ENCODE data around the gene TP53RK.

TP53RK gene

GRCh38 chr20:46657137-46657536 is 32.1 kb downstream of the TP53RK start:
- no peak for DNase-seq

- peak; percentile 10 for DNase-seq
These were observed 36.5 kb downstream of the TP53RK start for GRCh38 chr20:46652699-46653098.

GRCh38 chr20:46651091-46651962 is 37.9 kb downstream of the TP53RK start, which contains the start of gene SLC13A3:
Gene SLC13A3 (minus strand): TSS chr20:46651459. CDS start chr20:46651421, 38 bp downstream.
- no peak for DNase-seq

DNA sequence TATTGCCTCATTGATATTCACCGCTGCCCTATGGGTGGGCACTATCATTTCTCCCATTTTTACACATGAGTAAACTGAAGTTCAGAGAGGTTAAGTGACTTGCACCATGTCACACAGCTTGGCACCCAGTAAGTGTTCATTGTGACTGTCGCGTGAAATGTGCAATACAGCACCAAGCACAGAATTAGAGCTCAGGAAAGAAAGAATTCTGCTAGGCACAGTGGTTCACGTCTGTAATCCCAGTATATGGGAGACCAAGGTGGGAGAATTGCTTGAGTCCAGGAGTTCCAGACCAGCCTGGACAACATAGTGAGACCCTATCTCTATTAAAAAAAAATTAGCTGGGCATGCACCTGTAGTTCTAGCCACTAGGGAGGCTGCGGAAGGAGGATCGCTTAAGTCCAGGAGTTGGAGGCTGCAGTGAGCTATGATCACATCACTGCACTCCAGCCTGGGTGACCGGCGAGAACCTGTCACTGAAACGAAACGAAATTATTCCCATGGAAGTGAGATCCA is 38.6 kb downstream of the TP53RK start:
- no peak for DNase-seq

DNA sequence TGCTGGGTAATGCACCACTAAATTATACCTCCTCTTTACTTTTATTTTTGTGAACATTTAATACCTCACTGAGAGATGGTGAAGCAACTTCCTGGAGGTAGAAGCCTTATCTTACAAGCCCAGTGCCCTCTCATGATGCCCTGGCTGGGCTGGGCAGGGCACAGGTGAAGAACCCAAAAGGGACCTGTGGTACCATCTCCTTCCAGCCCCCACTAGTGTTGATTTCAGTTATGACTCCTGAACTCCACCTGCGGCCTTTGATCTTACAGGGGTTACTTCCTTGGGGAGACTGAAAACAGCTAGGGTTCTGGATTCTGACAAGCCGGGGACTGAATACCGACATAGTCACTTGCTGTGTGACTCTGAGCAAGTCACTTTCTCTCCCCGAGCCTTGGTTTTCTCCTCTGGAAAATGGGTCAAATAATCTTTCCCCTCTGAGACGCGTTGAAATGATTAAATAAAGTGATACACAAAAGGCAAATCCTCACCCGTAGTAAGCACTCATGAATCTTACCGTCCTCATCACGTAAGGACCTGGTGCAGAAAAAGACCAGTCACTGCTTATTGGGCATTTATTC is 39.2 kb downstream of the TP53RK start:
- DNase-seq: no peak

- no peak for DNase-seq
These were observed 39.6 kb downstream of the TP53RK start for GRCh38 chr20:46649650-46649949.

DNA sequence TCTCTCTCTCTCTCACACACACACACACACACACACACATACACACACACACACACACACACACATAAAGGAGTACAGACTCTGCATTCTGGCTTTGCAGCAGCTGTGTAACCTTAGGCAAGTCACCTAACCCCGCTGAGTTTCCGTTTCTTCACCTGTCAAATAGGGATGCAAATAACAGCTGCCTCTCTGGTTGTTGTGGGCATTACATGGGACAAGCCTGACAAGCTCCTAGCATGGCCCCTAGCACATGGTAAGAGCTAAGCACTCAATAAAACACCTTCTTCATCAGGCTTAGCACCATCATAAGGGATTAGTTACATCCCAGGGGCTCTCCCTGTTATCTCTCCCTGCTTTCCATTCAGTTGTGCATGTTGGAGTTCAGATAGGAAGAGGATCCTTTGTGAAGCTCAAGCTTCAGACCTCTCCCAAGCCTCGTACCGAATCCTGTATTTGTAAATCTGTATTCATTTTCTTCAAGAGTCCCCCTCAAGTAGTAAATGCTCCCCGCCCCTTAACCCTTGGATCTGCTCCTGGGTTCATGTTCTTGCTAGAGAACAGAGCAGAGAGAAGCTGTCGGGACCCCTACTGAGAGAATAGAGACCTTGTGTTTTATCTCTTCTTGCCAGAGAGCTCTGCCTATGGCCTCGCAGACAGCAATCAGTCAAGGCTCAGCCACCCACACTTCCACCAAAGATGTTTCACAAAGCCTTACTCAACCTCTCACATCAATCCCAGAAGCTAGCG is 40.2 kb downstream of the TP53RK start:
- no peak for DNase-seq

DNA sequence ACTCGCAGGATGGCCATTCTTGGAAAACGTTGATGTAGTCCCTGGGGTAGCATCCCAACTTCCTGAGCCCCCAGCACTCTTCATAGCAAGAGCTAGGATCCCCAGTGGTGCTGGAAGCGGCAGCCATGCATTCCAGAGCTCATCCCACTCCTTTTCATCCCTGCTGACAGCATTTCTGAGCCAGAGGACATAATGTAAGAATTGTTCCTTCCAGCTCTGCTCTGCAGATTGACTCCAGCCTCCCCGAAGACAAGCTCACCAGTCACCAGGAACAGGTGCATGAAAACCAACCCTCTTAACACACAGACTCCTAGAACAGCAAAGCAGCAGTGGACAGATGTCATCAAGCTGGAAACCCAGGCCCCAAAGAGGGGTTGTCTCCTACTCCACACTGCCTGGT is 41.8 kb downstream of the TP53RK start:
- no peak for DNase-seq

DNA sequence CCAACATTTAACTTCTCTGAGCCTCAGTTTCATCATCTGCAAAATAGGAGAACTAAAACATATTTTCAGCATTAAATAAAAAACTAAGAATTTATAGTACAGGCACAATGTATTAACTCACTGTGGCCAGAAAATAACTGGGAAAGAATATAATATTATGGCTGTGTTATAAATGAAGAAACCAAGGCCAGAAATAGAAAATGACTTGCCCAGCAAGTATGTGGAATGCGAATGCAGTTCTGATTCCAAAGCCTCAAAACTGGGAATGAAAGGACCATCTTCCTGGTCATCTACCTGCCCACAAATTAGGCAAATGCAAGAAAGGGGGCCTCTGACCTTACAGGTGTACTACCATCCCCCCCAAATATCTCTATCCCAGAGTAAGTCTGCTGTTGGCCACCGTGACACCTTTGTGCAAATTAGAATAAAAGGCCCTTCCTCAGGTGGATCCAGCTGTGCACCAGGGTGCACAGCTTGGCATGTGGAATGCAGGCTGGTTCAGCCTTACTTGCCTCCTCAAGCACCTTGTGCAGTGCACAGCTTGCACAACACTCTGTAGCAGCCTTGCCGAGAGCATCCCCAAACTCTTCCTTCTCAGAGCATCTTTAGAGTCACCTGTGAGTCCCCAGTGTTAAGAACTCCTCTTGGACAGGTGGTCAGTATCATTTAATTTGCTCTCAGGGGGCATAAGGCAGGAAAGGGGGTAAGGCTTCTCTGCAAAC is 42.4 kb downstream of the TP53RK start:
- DNase-seq: peak; percentile 11

GRCh38 chr20:46646122-46646521 is 43.1 kb downstream of the TP53RK start:
- no peak for DNase-seq

DNA sequence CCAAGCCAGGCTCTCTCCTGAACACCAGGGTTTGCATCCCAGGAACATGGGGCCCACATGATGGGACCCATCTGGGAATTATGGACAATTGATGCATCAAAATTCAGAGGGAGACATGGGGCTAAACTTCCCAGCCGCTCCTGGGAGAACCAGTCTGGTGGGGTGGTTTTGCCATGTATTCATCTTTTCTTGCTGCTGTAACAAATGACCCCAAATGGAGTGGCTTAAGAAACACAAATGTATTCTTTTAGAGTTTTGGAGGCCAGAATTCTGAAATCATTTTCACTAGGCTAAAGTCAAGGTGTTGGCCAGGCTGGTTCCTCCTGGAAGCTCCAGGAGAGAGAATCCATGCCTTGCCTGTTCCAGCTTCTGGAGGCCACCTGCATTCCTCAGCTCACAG is 44.5 kb downstream of the TP53RK start:
- no peak for DNase-seq

GRCh38 chr20:46644160-46644559 is 45.1 kb downstream of the TP53RK start:
- no peak for DNase-seq

DNA sequence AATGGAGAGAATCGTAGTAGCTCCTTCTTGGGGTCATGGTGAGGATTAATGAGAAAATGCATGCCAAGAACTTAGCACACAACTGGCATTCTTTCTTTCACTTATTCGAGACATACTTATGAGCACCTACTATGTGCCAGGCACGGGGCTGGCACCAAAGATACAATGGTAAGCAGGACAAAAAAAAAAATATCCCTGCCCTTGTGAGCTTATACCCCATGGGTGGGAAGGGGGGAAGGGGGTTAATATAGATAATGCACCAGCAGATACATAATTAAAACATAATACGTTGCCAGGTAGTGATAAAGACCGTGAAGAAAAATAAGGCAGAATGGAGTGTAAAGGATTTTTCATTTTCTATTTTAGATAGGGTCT is 46.3 kb downstream of the TP53RK start:
- no peak for DNase-seq

DNA sequence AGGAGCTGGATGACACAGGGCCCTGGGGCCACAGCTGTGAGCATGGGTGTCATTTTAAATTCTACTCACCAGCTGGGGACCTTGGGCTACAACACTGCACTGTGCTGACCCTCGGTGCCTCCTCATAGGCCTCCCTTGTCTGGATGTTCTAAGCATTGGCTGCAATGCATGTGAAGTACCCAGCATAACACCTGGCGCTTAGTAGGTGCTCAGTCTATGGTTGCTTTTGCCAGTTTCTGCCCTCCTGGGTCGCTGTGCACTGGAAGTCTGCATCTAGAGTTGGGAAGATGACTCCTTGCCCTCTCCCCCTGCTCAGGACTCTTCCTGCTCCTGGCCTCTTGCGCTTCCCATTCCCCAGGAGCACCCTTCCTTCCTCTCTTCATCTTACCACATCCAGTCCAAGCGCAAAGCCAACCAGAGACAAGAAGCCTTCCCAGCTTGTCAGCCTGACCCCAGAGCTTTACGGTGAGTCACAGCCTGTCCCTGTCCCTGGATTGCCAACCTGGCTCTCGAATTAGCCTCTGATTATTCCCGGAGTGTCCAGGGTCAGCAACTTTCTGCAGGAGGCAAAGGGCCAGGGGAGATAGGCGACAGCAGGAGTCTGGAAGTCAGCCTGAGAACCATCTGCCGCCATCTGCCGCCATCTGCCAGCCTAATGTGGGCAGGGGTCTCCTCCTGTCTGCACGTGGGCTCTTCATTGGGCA is 46.8 kb downstream of the TP53RK start:
- no peak for DNase-seq

- no peak for DNase-seq
These were observed 47.8 kb downstream of the TP53RK start for GRCh38 chr20:46641424-46641823.

DNA sequence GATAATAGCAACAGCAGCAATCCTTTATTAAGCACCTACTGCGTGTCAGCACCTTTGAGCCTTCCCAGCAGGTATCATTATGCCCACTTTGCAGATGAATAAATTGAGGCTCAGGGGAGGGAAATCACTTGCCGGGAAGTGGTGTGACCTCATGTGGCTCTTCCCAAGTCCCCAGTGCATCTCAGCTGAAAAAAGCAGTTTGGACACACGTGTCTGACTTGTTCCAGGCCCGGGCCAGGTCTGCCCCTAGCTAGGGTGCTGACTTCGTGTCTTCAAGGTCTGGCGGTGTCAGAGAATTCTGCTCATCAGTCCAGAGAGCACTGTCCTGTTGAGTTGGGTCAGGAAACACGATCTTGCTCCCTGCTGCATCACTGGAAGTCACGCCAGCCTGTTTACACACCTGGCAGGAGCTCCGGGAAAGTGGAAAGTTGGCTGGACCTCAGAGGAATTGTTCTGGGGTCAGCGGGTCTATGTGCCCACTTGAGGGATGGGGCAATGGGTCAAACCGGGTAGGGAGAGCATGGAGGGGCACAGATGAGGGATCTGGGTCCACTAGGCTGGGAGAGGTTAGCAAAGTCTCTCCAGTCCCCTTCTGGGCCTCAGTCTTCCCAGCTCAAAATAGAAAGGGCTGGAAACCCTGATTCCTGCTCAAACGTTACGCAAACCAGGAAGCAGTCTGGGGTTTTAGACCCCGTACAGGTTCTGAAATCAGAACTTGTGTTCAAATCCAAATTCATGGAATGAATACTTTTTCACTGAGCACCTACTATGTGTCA is 48.5 kb downstream of the TP53RK start:
- no peak for DNase-seq

DNA sequence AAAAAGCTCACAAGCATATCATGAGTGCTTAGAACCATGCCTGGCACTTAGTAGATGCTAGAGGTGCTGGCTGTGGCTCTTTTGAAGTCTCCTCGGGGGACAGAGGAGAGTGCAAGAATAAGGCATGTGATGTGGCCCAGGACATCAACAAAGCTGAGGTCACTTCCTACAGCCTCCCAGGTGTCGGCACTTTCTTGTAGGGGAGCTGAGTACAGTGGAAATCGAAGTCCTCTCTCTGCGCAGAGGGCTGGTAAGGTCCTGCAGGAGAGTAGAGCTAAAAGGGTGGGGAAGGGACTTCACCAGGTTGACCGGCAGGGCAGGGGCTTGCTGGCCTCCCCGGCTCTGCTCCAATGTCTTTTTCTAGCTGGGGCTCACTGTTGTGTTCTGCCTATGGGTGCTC is 49.2 kb downstream of the TP53RK start:
- DNase-seq: no peak

DNA sequence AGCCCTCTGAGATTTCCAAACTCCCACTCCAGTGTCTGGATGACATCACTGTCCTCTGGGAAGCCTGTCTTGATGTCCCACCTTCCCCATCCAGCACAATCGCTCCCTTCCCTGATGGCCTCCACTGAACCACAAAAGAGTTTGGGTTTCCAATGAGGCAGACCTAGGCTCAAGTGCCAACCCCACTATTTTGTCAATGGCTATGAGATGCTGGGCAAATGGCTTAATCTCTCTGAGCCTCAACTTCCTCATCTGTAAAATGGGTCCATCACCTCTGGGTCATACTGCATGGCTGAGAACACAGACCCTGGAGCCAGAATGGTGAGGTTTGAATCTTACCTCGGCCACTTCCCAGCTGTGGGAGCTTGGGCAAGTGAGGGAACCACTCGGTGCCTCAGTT is 49.7 kb downstream of the TP53RK start:
- DNase-seq: no peak

GRCh38 chr20:46638898-46639274 is 50.4 kb downstream of the TP53RK start:
- DNase-seq: no peak

- no peak for DNase-seq
These were observed 50.9 kb downstream of the TP53RK start for GRCh38 chr20:46638134-46638897.
